Liver (tissue), 3 donors: ENCODE measurements around the gene IFITM10.

ENCODE experiments used
- EGR1 ChIP-seq, 2 donors: IDR thresholded peaks; 2 replicates each; pipeline ENCODE4 v1.6.1; 2016 to 2018; ENCODE audit warnings: antibody characterized with exemption in 2 of 2, low read depth in 2 of 2
- GABPA ChIP-seq, 2 donors: IDR thresholded peaks in 1 of 2; conservative IDR thresholded peaks in 1 of 2; 2 replicates each; pipeline ENCODE4 v1.6.1; 2016; ENCODE audit warnings: antibody characterized with exemption in 2 of 2, mild to moderate bottlenecking in 1 of 2, moderate library complexity in 1 of 2
- JUND ChIP-seq, 2 donors: IDR thresholded peaks; 2 replicates each; pipeline ENCODE4 v1.6.1; 2016; ENCODE audit warnings: antibody characterized with exemption in 2 of 2
- TAF1 ChIP-seq: conservative IDR thresholded peaks from 2 replicates; pipeline ENCODE4 v1.6.1; 2016; ENCODE audit warnings: antibody characterized with exemption, mild to moderate bottlenecking
- TF ChIP-seq, protein P1 (sequence below): fragments of 150-350 bp; IDR thresholded peaks from 2 replicates; pipeline ENCODE4 v1.5.1; 2017; ENCODE audit warnings: improper control_type of control experiment, low read depth, low read length; ENCODE audit not compliant: missing input control
- TF ChIP-seq, protein P2 (sequence below): IDR thresholded peaks from 2 replicates; pipeline ENCODE4 v1.6.1; 2016; ENCODE audit warnings: antibody characterized with exemption
- TF ChIP-seq, protein P3 (sequence below): IDR thresholded peaks from 2 replicates; pipeline ENCODE4 v1.6.1; 2016; ENCODE audit warnings: antibody characterized with exemption
- donor health status: healthy.
- donor health status: healthy.

DNA sequence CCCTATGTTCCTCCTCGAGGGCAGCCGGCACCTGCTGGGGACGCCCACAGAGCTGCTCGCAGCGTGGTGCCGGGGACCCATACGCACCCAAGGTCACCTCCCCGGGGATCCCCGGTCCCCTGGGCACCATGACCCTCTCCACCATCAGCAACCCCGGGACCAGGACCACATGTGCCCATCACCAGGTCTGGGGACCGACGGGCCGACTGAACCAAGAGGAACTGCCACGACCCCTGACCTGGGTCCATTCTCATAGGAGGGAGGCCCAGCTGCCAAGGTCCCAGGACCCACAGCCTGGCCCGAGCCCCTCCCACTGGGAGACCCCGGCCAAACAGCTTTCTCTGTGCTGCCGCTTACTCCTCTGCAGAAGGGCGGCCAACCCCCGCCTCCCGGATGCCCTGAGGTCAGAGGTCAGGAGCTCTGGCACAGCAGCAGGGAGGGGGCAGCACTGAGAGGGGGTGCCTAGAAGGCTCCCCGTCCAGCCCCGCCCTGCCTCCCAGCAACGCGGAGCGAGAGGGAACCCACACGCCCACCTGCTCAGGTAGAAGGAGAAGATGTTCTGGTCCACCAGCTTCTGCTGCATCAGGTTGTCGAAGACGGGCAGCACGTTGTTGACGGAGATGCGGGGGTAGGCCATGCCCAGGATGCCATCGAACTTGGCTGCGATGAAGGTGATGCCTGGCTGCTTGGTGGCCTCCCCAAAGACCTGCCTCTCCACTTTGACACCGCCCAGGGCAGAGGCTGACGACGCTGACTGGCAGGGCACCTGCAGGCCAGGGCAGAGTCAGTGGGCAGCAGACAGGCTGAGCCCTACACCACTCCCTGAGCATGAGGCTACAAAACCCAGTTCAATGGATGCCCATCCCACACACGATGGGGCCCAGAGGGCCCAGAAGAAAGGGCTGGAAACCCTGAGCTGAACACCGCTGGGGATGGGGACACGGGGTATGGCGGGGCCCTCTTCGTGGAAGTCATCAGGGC is 6.7 kb upstream of the IFITM10 start:
- TF ChIP-seq, protein P1, sequence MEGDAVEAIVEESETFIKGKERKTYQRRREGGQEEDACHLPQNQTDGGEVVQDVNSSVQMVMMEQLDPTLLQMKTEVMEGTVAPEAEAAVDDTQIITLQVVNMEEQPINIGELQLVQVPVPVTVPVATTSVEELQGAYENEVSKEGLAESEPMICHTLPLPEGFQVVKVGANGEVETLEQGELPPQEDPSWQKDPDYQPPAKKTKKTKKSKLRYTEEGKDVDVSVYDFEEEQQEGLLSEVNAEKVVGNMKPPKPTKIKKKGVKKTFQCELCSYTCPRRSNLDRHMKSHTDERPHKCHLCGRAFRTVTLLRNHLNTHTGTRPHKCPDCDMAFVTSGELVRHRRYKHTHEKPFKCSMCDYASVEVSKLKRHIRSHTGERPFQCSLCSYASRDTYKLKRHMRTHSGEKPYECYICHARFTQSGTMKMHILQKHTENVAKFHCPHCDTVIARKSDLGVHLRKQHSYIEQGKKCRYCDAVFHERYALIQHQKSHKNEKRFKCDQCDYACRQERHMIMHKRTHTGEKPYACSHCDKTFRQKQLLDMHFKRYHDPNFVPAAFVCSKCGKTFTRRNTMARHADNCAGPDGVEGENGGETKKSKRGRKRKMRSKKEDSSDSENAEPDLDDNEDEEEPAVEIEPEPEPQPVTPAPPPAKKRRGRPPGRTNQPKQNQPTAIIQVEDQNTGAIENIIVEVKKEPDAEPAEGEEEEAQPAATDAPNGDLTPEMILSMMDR, result no peak
- TF ChIP-seq TAF1 (no peak), JUND (IDR thresholded peaks at IDR 0.05) (no peak), EGR1 (IDR thresholded peaks at IDR 0.05; ENCODE audit: low read depth in 2 of 2) (no peak), GABPA (IDR thresholded peaks at IDR 0.05 in 1 of 2, conservative IDR thresholded peaks at IDR 0.05 in 1 of 2) (no peak)
- TF ChIP-seq, protein P2, sequence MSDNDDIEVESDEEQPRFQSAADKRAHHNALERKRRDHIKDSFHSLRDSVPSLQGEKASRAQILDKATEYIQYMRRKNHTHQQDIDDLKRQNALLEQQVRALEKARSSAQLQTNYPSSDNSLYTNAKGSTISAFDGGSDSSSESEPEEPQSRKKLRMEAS, result no peak
- TF ChIP-seq, protein P3, sequence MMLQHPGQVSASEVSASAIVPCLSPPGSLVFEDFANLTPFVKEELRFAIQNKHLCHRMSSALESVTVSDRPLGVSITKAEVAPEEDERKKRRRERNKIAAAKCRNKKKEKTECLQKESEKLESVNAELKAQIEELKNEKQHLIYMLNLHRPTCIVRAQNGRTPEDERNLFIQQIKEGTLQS, result no peak
